Panc1 (cell line): ENCODE data around the gene ANKLE1.

Experiments
- CTCF ChIP-seq: fragments of 450-650 bp; IDR thresholded peaks from 2 replicates; pipeline ENCODE4 v1.5.1; 2017; ENCODE audit warnings: mild to moderate bottlenecking
- POLR2AphosphoS5 ChIP-seq: IDR thresholded peaks from 2 replicates; pipeline ENCODE4 v1.6.1; 2012; ENCODE audit warnings: mild to moderate bottlenecking, low read depth, low read length, moderate library complexity
- SIN3A ChIP-seq: IDR thresholded peaks from 2 replicates; pipeline ENCODE4 v1.6.1; 2012; ENCODE audit warnings: low read depth, mild to moderate bottlenecking, low read length, moderate library complexity, borderline replicate concordance; ENCODE audit not compliant: insufficient read depth

GRCh38 chr19:17306285-17306714, 24.6 kb downstream of the ANKLE1 start:
- TF ChIP-seq CTCF = no peak
- TF ChIP-seq SIN3A = no peak; the same call in 1 of the 2 replicates
- TF ChIP-seq POLR2AphosphoS5 = no peak
